NCI-H187 (cell line): Measurements from ENCODE around the gene ARHGEF37.

Experiments
- DNase-seq, 2 experiments: peaks; one replicate each; lab custom pipeline; 2025; lab: John Stamatoyannopoulos, UW

The ARHGEF37 gene

DNA sequence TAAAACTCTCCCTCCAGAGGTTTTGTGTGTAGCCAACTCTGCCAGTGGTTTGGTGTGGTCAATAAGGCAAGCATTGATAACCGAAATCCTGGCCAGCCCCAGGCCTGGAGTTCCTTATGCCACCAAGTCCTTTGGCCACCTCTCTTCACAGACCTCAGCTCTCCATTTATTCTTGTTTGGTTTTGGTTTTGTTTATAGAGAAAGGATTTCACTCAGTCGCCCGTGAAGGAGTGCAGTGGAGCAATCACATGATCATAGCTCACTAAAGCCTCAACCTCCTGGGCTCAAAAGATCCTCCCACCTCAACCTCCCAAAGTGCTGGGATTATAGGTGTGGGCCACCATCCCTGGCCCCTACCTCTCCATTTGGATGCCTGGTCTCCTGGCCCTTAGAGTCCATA lies 93.4 kb downstream of the ARHGEF37 start:
- DNase-seq = no peak

DNA sequence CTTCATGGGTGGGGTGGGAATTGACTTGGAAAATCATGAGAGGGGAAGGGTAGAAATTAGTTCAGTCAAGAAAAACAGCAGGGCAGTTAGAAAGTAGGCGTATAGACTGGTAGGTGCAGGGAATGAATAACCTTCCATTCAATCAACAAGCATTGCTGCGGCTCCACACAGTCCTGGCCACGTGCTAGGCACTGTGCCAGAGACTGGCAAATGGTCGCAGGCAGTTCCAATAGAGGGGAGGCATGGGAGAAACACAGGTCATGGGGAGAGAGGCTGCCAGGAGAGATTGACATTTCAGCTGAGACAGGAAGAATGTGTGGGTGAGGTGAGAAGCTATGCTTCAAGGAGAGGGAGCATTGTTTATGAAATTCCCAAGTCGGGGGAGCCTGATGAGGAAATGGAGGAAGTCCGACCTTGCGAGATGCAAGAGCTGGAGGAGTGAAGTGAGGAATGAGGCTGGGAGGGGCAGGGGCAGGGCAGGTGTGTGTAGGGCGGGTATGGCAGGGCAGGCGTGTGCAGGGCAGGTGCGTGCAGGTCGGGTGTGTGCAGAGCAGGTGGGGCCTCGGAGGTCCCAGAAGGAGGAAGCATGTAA lies 94.4 kb downstream of the ARHGEF37 start:
- no peak for DNase-seq

DNA sequence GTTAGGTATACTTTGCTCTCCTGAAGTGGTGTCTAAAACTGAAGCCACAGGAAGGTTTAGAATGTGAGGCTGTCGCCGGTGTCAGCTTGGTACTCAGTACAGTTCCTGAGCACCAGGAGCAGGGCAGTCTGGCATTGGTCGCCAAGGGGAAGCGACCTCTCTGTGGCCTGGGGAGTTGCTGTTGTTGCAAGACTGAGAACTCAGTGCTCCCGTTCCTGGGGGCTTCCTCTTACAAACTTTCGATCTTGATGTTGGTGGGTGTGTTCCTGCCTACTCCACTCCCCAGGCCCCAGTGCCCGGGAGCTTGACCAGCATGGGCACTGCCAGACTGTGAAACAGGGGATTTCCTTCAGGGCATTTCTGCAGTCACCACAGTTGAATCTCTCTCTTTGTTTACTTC lies 96.4 kb downstream of the ARHGEF37 start:
- DNase-seq = no peak

GRCh38 chr5:149679876-149680809 lies 98.8 kb downstream of the ARHGEF37 start:
- DNase-seq = no peak

DNA sequence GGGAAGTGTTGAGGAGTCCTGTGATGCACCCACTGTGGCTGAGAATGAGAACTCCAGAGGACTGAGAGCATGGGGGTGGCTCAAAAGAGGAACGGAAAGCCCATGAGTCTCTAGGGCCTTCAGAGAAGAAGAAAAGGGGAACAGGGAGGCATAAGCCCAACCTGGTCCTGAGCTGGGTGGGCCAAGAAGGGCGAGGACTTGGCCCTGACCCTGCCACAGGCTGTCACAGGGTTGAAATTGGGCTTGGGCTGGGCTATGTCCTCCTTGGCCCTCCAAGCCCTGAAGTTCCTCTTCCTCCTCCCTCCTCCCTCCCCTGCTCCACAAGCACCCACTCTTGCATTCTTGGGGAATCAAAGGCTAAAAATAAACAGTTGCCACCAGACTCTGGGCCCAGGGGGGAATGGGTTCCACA lies 99.5 kb downstream of the ARHGEF37 start:
- DNase-seq = no peak

DNA sequence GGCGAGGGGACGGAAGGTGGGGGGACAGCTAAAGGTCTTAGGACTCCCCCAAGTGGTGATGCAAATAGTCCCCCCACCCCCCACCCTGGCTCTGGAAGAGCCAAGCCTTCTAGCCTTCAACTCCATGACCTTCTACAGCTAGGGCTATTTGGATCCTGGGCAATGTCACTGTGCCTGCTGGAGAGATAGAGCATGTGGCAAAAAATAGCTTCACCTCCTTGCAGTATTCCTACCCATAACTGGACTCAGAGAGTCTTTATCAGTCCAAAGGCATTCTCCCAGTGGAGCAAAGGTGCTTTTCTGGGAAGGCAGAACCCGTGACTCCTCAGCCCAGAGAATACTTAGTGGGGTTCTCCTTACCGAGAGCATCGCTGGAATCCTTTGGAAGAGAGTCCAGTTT lies 100.0 kb downstream of the ARHGEF37 start:
- DNase-seq = no peak

DNA sequence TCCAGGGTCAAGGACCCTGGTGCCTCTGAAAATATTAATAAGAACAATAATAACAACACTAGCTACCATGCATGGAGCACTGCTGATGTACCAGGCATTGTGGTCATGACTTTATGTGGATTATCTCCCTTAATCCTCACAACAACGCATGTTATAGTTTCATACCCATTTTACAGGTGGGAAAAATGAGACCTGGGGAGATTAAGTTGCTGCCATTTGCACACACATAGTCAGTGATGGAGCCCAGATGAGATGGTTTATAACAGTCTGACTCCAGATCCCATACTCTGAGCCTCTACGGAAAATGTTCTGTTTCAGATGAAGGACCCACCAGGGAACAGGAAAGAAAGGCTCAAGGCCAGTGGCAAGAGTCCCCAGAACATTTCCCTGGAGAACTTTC lies 100.6 kb downstream of the ARHGEF37 start:
- no peak for DNase-seq

DNA sequence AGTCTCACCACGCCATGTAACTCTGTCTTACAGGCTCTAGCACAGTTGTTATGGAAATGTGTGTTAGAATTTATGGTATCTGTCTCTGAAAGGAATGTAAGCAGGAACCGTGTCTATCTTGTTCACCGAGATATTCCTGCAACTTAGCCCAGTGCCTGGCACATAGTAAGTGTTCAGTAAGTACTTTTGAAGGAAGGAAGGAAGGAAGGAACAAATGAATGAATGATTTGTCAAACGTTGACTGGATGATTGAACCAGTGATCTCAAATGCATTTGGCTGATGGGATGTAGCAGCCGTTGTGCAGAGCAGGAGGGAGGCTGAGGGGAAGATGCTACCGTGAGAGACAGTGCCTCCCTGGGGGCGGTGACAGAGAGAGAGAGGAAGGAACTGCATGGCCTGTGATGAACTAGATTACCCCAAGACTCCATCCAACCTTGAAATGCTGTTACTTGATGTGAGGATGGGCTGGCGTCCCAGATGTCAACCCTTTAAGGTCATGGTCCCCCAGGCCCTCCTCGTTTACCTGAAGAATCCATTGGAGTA lies 101.3 kb downstream of the ARHGEF37 start:
- no peak for DNase-seq

DNA sequence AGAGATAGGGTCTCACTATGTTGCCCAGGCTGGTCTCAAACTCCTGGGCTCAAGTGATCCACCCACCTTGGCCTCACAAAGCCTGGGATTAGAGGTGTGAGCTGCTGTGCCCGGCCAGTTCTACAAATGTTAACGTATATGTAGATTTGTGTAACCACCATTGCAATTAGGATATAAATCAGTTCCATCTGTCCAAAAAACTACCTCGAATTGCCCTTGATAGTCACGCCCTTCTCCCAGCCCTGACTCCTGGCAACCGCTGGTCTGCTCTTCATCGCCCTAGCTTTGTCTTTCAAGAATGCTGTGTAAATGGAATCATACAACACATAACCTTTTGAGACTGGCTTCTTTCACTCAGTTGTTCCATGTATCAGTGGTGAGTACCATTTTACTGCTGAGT lies 102.7 kb downstream of the ARHGEF37 start:
- DNase-seq = no peak

GRCh38 chr5:149684371-149684770 lies 103.1 kb downstream of the ARHGEF37 start:
- no peak for DNase-seq
